Ectodermal cell (in vitro differentiated cells): Measurements from ENCODE around the gene CAMK2G.

Source experiments
- H3K27ac ChIP-seq: 2 replicates; pipeline ENCODE4 v1.7.0; 2013; ENCODE audit warnings: mild to moderate bottlenecking, low read depth, low read length; ENCODE audit not compliant: insufficient read depth, poor library complexity, severe bottlenecking
- H3K27me3 ChIP-seq: 2 replicates; pipeline ENCODE4 v1.7.0; 2013; ENCODE audit warnings: mild to moderate bottlenecking, low read length; ENCODE audit not compliant: insufficient read depth, control insufficient read depth, poor library complexity, severe bottlenecking
- H3K36me3 ChIP-seq: one replicate; pipeline ENCODE4 v1.7.0; 2013; ENCODE audit warnings: low read length; ENCODE audit not compliant: control insufficient read depth, insufficient read depth
- H3K4me1 ChIP-seq: one replicate; pipeline ENCODE4 v1.7.0; 2013; ENCODE audit warnings: low read length; ENCODE audit not compliant: control insufficient read depth, insufficient read depth
- H3K4me3 ChIP-seq: 2 replicates; pipeline ENCODE4 v1.7.0; 2013; ENCODE audit warnings: low read depth, low read length, control low read depth; ENCODE audit not compliant: insufficient read depth
- H3K9me3 ChIP-seq: 2 replicates; pipeline ENCODE4 v1.7.0; 2013; ENCODE audit warnings: mild to moderate bottlenecking, low read length, moderate library complexity; ENCODE audit not compliant: control insufficient read depth
- WGBS, 2 experiments: methylation state at CpG; one replicate each; pipeline ENCODE4 v1.1.7; 2013; ENCODE audit warnings: missing lambda C conversion rate in 2 of 2; 5-methylcytosine and 5-hydroxymethylcytosine counted together

CAMK2G gene

GRCh38 chr10:73853196-73853595, 21.2 kb downstream of the CAMK2G start:
- peaks cover 19% of the 10 kb centered on the region for H3K4me1 ChIP-seq
- 93 to 95% methylated on average over 10 of the region's 10 CpGs for WGBS, 2 experiments
- H3K36me3 ChIP-seq = peaks cover 8% of the 10 kb centered on the region
- no peaks in the 10 kb centered on the region for H3K9me3 ChIP-seq
- no peak overlapping the region for H3K4me3 ChIP-seq
- no peak overlapping the region for H3K27ac ChIP-seq
- H3K27me3 ChIP-seq = no peaks in the 10 kb centered on the region

GRCh38 chr10:73850863-73851461, 23.4 kb downstream of the CAMK2G start:
- WGBS, 2 experiments = 60 to 63% methylated on average over 15 of the region's 15 CpGs
- no peak overlapping the region for H3K27ac ChIP-seq
- H3K36me3 ChIP-seq = peaks cover 23% of the 10 kb centered on the region
- H3K27me3 ChIP-seq = no peaks in the 10 kb centered on the region
- H3K4me1 ChIP-seq = peaks cover 16% of the 10 kb centered on the region
- H3K4me3 ChIP-seq = no peak overlapping the region
- no peaks in the 10 kb centered on the region for H3K9me3 ChIP-seq

DNA sequence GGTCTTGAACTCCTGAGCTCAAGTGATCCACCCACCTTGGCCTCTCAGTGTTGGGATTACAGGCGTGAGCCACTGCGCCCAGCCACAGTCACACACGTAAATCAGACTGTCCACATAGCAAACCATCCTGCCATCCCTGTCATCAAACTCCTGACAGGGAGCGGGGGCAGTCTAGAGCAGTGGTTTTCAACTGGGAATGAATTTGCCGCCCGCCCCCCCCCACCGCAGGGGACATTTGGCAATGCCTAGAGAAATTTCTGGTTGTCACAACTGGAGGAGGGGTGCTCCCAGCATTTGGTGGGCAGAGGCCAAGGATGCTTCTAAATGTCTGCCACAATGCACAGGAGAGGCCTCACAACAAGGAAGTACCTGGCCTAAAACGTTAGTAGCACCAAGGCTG, 24.1 kb downstream of the CAMK2G start:
- Histone ChIP-seq H3K27ac (no peak overlapping the region), H3K27me3 (no peaks in the 10 kb centered on the region), H3K4me3 (no peak overlapping the region), H3K4me1 (peaks cover 16% of the 10 kb centered on the region), H3K9me3 (no peaks in the 10 kb centered on the region), H3K36me3 (peaks cover 23% of the 10 kb centered on the region)
- WGBS, 2 experiments = 90 to 92% methylated on average over 8 of the region's 8 CpGs

GRCh38 chr10:73848821-73849489, 25.4 kb downstream of the CAMK2G start:
- Histone ChIP-seq H3K9me3 (no peaks in the 10 kb centered on the region), H3K4me3 (no peak overlapping the region), H3K4me1 (peaks cover 16% of the 10 kb centered on the region), H3K36me3 (peaks cover 23% of the 10 kb centered on the region), H3K27me3 (no peaks in the 10 kb centered on the region), H3K27ac (no peak overlapping the region)
- WGBS, 2 experiments = 56 to 59% methylated on average over 17 of the region's 17 CpGs

DNA sequence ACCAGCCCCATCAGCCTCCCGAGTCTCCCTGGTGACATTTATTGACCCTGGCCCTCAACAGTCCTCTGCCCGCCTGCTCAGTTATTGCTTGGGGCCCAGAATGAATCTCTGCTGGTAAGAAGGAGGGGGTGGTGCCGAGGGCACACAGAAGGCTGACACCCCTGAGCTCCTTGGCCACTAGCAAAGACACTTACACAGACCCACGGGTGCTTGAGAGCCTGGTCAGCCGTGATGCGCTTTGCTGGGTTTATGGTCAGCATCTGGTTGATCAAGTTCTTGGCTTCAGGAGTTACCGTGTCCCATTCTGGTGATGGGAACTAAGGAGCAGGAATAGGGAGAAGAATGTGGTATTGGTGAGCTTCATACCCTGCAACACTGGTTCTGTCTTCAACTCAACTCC, 27.3 kb downstream of the CAMK2G start:
- Histone ChIP-seq H3K4me1 (peaks cover 10% of the 10 kb centered on the region), H3K27ac (no peak overlapping the region), H3K4me3 (no peak overlapping the region), H3K36me3 (peaks cover 23% of the 10 kb centered on the region), H3K9me3 (no peaks in the 10 kb centered on the region), H3K27me3 (no peaks in the 10 kb centered on the region)
- WGBS, 2 experiments = 95 to 97% methylated on average over 7 of the region's 7 CpGs

DNA sequence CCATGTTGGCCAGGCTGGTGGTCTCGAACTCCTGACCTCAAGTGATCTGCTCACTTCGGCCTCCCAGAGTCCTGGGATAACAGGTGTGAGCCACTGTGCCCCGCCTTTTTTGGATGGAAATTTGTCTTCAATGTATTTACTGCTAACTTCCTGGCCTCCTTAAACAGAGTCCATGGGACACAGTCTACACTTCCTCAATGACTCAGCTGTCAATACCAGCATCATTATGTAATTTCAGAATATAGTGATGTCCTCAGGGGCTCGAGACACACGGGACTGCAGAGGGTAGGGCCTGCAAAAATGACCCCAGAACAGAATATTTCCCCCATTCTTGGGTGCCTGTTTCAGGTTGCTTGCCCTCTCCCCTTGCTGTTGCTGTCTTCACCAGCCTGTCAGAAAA, 31.1 kb downstream of the CAMK2G start:
- 92 to 96% methylated on average over 5 of the region's 5 CpGs for WGBS, 2 experiments
- H3K36me3 ChIP-seq = peaks cover 16% of the 10 kb centered on the region
- H3K27me3 ChIP-seq = no peaks in the 10 kb centered on the region
- no peaks in the 10 kb centered on the region for H3K4me1 ChIP-seq
- H3K27ac ChIP-seq = no peak overlapping the region
- no peak overlapping the region for H3K4me3 ChIP-seq
- no peaks in the 10 kb centered on the region for H3K9me3 ChIP-seq

GRCh38 chr10:73842349-73842748, 32.0 kb downstream of the CAMK2G start:
- peaks cover 8% of the 10 kb centered on the region for H3K36me3 ChIP-seq
- no peak overlapping the region for H3K4me3 ChIP-seq
- no peaks in the 10 kb centered on the region for H3K27me3 ChIP-seq
- WGBS, 2 experiments = 95 to 96% methylated on average over 11 of the region's 11 CpGs
- H3K9me3 ChIP-seq = no peaks in the 10 kb centered on the region
- no peak overlapping the region for H3K27ac ChIP-seq
- no peaks in the 10 kb centered on the region for H3K4me1 ChIP-seq

GRCh38 chr10:73841526-73842285, 32.6 kb downstream of the CAMK2G start:
- WGBS, 2 experiments = 92 to 93% methylated on average over 9 of the region's 9 CpGs
- H3K27ac ChIP-seq = no peak overlapping the region

GRCh38 chr10:73841061-73841421, 33.3 kb downstream of the CAMK2G start:
- Histone ChIP-seq H3K9me3 (no peaks in the 10 kb centered on the region), H3K4me3 (no peak overlapping the region), H3K27ac (no peak overlapping the region), H3K27me3 (no peaks in the 10 kb centered on the region), H3K4me1 (no peaks in the 10 kb centered on the region), H3K36me3 (no peaks in the 10 kb centered on the region)
- 74 to 78% methylated on average over 8 to 9 of the region's 9 CpGs for WGBS, 2 experiments

More at GRCh38 chr10:73841526-73842285, 32.6 kb downstream of the CAMK2G start:
- no peaks in the 10 kb centered on the region for H3K4me1 ChIP-seq
- no peak overlapping the region for H3K4me3 ChIP-seq
- no peaks in the 10 kb centered on the region for H3K9me3 ChIP-seq
- no peaks in the 10 kb centered on the region for H3K27me3 ChIP-seq
- H3K36me3 ChIP-seq = peaks cover 2% of the 10 kb centered on the region

GRCh38 chr10:73840403-73841060, 33.8 kb downstream of the CAMK2G start:
- no peaks in the 10 kb centered on the region for H3K27me3 ChIP-seq
- H3K4me3 ChIP-seq = no peak overlapping the region
- H3K4me1 ChIP-seq = no peaks in the 10 kb centered on the region
- H3K27ac ChIP-seq = no peak overlapping the region
- 94 to 95% methylated on average over 13 of the region's 13 CpGs for WGBS, 2 experiments
- no peaks in the 10 kb centered on the region for H3K36me3 ChIP-seq
- no peaks in the 10 kb centered on the region for H3K9me3 ChIP-seq
